Endothelial cell of umbilical vein (primary cell): ENCODE measurements around the gene CCDC93. TPM values are rescaled to one million over a fixed set of nuclear protein-coding genes. Genes with fewer than 3 reads are reported as not detected.

Experiments used
- BruUV-seq: library from RNA; stranded (reverse); fragments of 400-500 nt; replicated peaks from 2 replicates; lab custom pipeline; 2021; lab: Mats Ljungman, UMichigan
- CTCF ChIA-PET: fragments of 300-600, 350-600 bp; sonication (Branson Sonifier 250); formaldehyde crosslinking; loops from one replicate; lab custom pipeline; 2021; ENCODE audit warnings: antibody characterized with exemption, inconsistent platforms; lab: Charles Lee
- POLR2A ChIA-PET: fragments of 300-600, 350-600 bp; sonication (Branson Sonifier 250); formaldehyde crosslinking; loops from one replicate; lab custom pipeline; 2021; ENCODE audit warnings: antibody characterized with exemption, inconsistent platforms; lab: Charles Lee
- DNase-seq: peaks from one replicate; pipeline ENCODE4 v3.0.0-alpha.2; 2011; ENCODE audit warnings: low read depth, low spot score
- FAIRE-seq: peaks from 2 replicates; lab custom pipeline; 2011; peaks lifted over from hg19 to GRCh38; lab: Jason Lieb, UNC
- H2AFZ ChIP-seq: 2 replicates; pipeline ENCODE4 v1.6.0; 2012; ENCODE audit warnings: low read depth, low read length, control low read depth, inconsistent platforms
- H3K27ac ChIP-seq: 2 replicates; pipeline ENCODE4 v1.5.1; 2011; ENCODE audit warnings: low read depth, mild to moderate bottlenecking, control low read depth, low read length, moderate library complexity; ENCODE audit not compliant: insufficient read depth
- H3K27me3 ChIP-seq, 2 experiments: 2 replicates each; pipeline versions ENCODE4 v1.6.0 to v1.6.1; 2011; ENCODE audit warnings: low read length in 2 of 2, mixed read lengths in 1 of 2; ENCODE audit not compliant: control insufficient read depth in 2 of 2, insufficient read depth in 2 of 2
- H3K36me3 ChIP-seq, 2 experiments: 2 replicates in 1 of 2; 3 replicates in 1 of 2; pipeline ENCODE4 v1.5.1; 2011; ENCODE audit warnings: low read length in 2 of 2, mild to moderate bottlenecking in 1 of 2, moderate library complexity in 1 of 2; ENCODE audit not compliant: control insufficient read depth in 2 of 2, insufficient read depth in 2 of 2; ENCODE audit errors: extremely low read depth in 1 of 2
- H3K4me1 ChIP-seq: 3 replicates; pipeline ENCODE4 v1.5.1; 2011; ENCODE audit warnings: mild to moderate bottlenecking, low read length; ENCODE audit not compliant: control insufficient read depth, insufficient read depth; ENCODE audit errors: extremely low read depth
- H3K4me2 ChIP-seq: 2 replicates; pipeline ENCODE4 v1.6.1; 2011; ENCODE audit warnings: low read length, control low read depth, mixed read lengths; ENCODE audit not compliant: insufficient read depth
- H3K4me3 ChIP-seq, 3 experiments: fragments of 200-600 bp in 1 of 3; sonication (generic), shearing (Covaris generic) in 1 of 3; replicated peaks in 1 of 3; 2 replicates each; pipeline ENCODE4 v1.5.1; 2011 to 2016; ENCODE audit warnings: control low read depth in 3 of 3, low read length in 3 of 3, mild to moderate bottlenecking in 2 of 3, inconsistent platforms in 1 of 3, low read depth in 1 of 3, moderate library complexity in 1 of 3; ENCODE audit not compliant: insufficient read depth in 1 of 3
- H3K79me2 ChIP-seq: 2 replicates; pipeline ENCODE4 v1.6.0; 2012; ENCODE audit warnings: low read length, inconsistent platforms; ENCODE audit not compliant: control insufficient read depth, insufficient read depth
- H3K9ac ChIP-seq: replicated peaks from 2 replicates; pipeline ENCODE3; 2011; ENCODE audit warnings: low read length, control low read depth; ENCODE audit not compliant: insufficient read depth; ENCODE audit errors: extremely low read depth
- H3K9me1 ChIP-seq: replicated peaks from 3 replicates; pipeline ENCODE4 v1.6.0; 2011; ENCODE audit warnings: mild to moderate bottlenecking, low read length; ENCODE audit not compliant: control insufficient read depth, insufficient read depth; ENCODE audit errors: extremely low read depth
- H3K9me3 ChIP-seq: replicated peaks from 2 replicates; pipeline ENCODE4 v1.5.1; 2012; ENCODE audit warnings: low read length, inconsistent platforms; ENCODE audit not compliant: control insufficient read depth, insufficient read depth
- H4K20me1 ChIP-seq: replicated peaks from 2 replicates; pipeline ENCODE3; 2011; ENCODE audit warnings: mild to moderate bottlenecking, low read length; ENCODE audit not compliant: control insufficient read depth, insufficient read depth; ENCODE audit errors: extremely low read depth
- EZH2 ChIP-seq: IDR thresholded peaks from 2 replicates; pipeline ENCODE4 v1.6.1; 2012; ENCODE audit warnings: borderline replicate concordance, low read depth, mild to moderate bottlenecking, moderate library complexity, low read length, inconsistent platforms; ENCODE audit not compliant: severe bottlenecking
- FOS ChIP-seq: IDR thresholded peaks from 2 replicates; pipeline ENCODE4 v1.6.1; 2011; ENCODE audit warnings: mild to moderate bottlenecking, low read length, moderate library complexity, borderline replicate concordance; ENCODE audit not compliant: insufficient read depth
- JUN ChIP-seq: IDR thresholded peaks from 2 replicates; pipeline ENCODE4 v1.6.1; 2011; ENCODE audit warnings: borderline replicate concordance, low read depth; ENCODE audit not compliant: insufficient read length, insufficient read depth
- MAX ChIP-seq: IDR thresholded peaks from 2 replicates; pipeline ENCODE4 v1.6.1; 2011; ENCODE audit not compliant: insufficient read depth, insufficient read length
- MYC ChIP-seq: IDR thresholded peaks from one replicate; pipeline ENCODE4 v1.6.1; 2011; ENCODE audit warnings: mild to moderate bottlenecking, low read depth, low read length
- POLR2A ChIP-seq: IDR thresholded peaks from 2 replicates; pipeline ENCODE4 v1.6.1; 2012; ENCODE audit warnings: low read depth, mild to moderate bottlenecking, control low read depth, low read length
- dilution Hi-C: fragments of 300-500 bp; cut with MboI; formaldehyde crosslinking; loops from one replicate; pipeline ENCODE4 v1.15.0; 2019; ENCODE audit warnings: low sequenced_read_pairs; ENCODE audit not compliant: extremely low pct_ligation_motif_present
- intact Hi-C: fragments of 100-400 bp; cut with micrococcal nuclease; formaldehyde crosslinking; loops from one replicate; pipeline ENCODE4 v1.10.0; 2022
- polyA plus RNA-seq, 4 experiments: library from polyadenylated mRNA; depleted of rRNA in 3 of 4; stranded (reverse) in 3 of 4; unstranded in 1 of 4; fragments of >200 nt; gene quantifications; 2 replicates each; pipeline versions ENCODE4 v1.2.1 to v1.2.3, GENCODE V29; 2011 to 2012; ENCODE audit warnings: missing spikeins in 1 of 4
- total RNA-seq: library from RNA; stranded (reverse); gene quantifications from 2 replicates; pipeline ENCODE4 v1.2.3, GENCODE V29; 2021
- TF ChIP-seq, protein P1 (sequence below), 2 donors: IDR thresholded peaks; 1 replicate in 1 of 2; 2 replicates in 1 of 2; pipeline ENCODE4 v1.5.1; 2011; ENCODE audit warnings: low read length in 2 of 2, mild to moderate bottlenecking in 2 of 2, moderate library complexity in 2 of 2, control low read depth in 1 of 2, inconsistent platforms in 1 of 2, low read depth in 1 of 2; ENCODE audit not compliant: insufficient read depth in 1 of 2; ENCODE audit errors: extremely low read depth in 1 of 2

CCDC93 gene
- total and polyA plus RNA-seq, 2 donors (not counting 3 experiments of a cell fraction or from before 2014, with no cell fraction given): 13.8 to 35.1 TPM

- H3K79me2 ChIP-seq: no peaks in the 10 kb centered on the region
- no peaks in the 10 kb centered on the region for H4K20me1 ChIP-seq
- H3K9ac ChIP-seq: no peak overlapping the region
- BruUV-seq: no TSS peak
- DNase-seq (no peak), FAIRE-seq (no peak)
- no peaks in the 10 kb centered on the region for H3K4me1 ChIP-seq
- dilution Hi-C loops: no loop called here
- no peak overlapping the region for H3K4me3 ChIP-seq
- H3K9me1 ChIP-seq: no peaks in the 10 kb centered on the region
- CTCF ChIA-PET: interaction anchor here (1.1 to 2.3 kb wide), 4 partner anchors 10 to 182 kb away, joined by 3 to 7 read pairs (median 4); partner anchors contain the start of gene DDX18
- H3K27me3 ChIP-seq: no peaks in the 10 kb centered on the region
- intact Hi-C loops: no loop called here
- H2AFZ ChIP-seq: no peak overlapping the region
- POLR2A ChIA-PET: interaction anchor here (0.5 kb wide), 1 partner anchor 9 kb away, joined by 3 read pairs; no protein-coding TSS in a partner anchor
- H3K9me3 ChIP-seq: no peaks in the 10 kb centered on the region
- no peak overlapping the region for H3K4me2 ChIP-seq
- no peak for TF ChIP-seq FOS
- TF ChIP-seq MYC: no peak
- no peak for TF ChIP-seq POLR2A
- no peak for TF ChIP-seq JUN
- TF ChIP-seq, protein P1, sequence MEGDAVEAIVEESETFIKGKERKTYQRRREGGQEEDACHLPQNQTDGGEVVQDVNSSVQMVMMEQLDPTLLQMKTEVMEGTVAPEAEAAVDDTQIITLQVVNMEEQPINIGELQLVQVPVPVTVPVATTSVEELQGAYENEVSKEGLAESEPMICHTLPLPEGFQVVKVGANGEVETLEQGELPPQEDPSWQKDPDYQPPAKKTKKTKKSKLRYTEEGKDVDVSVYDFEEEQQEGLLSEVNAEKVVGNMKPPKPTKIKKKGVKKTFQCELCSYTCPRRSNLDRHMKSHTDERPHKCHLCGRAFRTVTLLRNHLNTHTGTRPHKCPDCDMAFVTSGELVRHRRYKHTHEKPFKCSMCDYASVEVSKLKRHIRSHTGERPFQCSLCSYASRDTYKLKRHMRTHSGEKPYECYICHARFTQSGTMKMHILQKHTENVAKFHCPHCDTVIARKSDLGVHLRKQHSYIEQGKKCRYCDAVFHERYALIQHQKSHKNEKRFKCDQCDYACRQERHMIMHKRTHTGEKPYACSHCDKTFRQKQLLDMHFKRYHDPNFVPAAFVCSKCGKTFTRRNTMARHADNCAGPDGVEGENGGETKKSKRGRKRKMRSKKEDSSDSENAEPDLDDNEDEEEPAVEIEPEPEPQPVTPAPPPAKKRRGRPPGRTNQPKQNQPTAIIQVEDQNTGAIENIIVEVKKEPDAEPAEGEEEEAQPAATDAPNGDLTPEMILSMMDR (IDR thresholded peaks at IDR 0.05; ENCODE audit: extremely low read depth in 1 of 2, insufficient read depth in 1 of 2, low read depth in 1 of 2, low read length in 2 of 2): no peak
- no peak for TF ChIP-seq EZH2
- TF ChIP-seq MAX: no peak
- H3K27ac ChIP-seq: no peak overlapping the region
- peaks cover 31 to 40% of the 10 kb centered on the region in 2 experiments for H3K36me3 ChIP-seq
Observed at GRCh38 chr2:117996525-117996924, 17.3 kb downstream of the CCDC93 start.
